ENCODE measurements around the gene CLDND2. TPM values are rescaled to one million over a fixed set of nuclear protein-coding genes. Genes with fewer than 3 reads are reported as not detected.

The CLDND2 gene
- total RNA-seq, 1 donor from 2014 or later: not detected

- Histone ChIP-seq H3K36me3 (ENCODE audit: control insufficient read depth, insufficient read depth, low read length) (no peaks in the 10 kb centered on the region), H3K27me3 (ENCODE audit: control insufficient read depth, insufficient read depth, low read length) (no peaks in the 10 kb centered on the region), H3K4me3 (ENCODE audit: low read depth, low read length) (no peak overlapping the region)
- FAIRE-seq: no peak
- no peak for DNase-seq (ENCODE audit: low read depth)
- TF ChIP-seq CTCF (IDR thresholded peaks at IDR 0.05; ENCODE audit: insufficient read depth, low read length, severe bottlenecking): no peak
Observed at GRCh38 chr19:51333836-51334460, 34.9 kb downstream of the CLDND2 start.

DNA sequence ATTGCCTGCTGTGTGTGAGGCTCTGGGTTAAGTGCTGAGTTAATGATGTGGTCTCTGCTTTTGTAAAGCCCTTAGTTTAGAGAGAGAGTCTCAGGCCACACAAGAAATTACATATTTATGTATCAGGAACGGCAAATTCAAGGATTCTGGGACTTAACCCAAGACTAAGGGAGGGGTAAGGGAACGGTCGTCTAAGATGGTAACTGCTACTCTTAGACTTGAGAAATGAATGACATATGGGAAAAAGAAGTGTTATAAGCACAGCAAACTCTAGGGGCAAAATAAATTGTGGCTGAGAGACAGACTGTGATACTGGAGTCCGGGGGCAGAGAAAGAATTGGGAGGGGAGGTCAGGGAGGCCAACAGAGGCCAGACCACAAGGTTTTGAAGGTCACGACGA lies 37.1 kb downstream of the CLDND2 start:
- Histone ChIP-seq H3K36me3 (ENCODE audit: control insufficient read depth, insufficient read depth, low read length) (no peaks in the 10 kb centered on the region), H3K27me3 (ENCODE audit: control insufficient read depth, insufficient read depth, low read length) (peaks cover 2% of the 10 kb centered on the region), H3K4me3 (ENCODE audit: low read depth, low read length) (no peak overlapping the region)
- FAIRE-seq (no peak), DNase-seq (ENCODE audit: low read depth) (no peak)
- no peak for TF ChIP-seq CTCF (IDR thresholded peaks at IDR 0.05; ENCODE audit: insufficient read depth, low read length, severe bottlenecking)

GRCh38 chr19:51331193-51331592 lies 37.6 kb downstream of the CLDND2 start:
- H3K36me3 ChIP-seq (ENCODE audit: control insufficient read depth, insufficient read depth, low read length): no peaks in the 10 kb centered on the region
- no peak for TF ChIP-seq CTCF (IDR thresholded peaks at IDR 0.05; ENCODE audit: insufficient read depth, low read length, severe bottlenecking)
- no peak overlapping the region for H3K4me3 ChIP-seq (ENCODE audit: low read depth, low read length)
- no peak for FAIRE-seq
- no peak for DNase-seq (ENCODE audit: low read depth)
- peaks cover 2% of the 10 kb centered on the region for H3K27me3 ChIP-seq (ENCODE audit: control insufficient read depth, insufficient read depth, low read length)

GRCh38 chr19:51330366-51330765 lies 38.4 kb downstream of the CLDND2 start:
- H3K36me3 ChIP-seq (ENCODE audit: control insufficient read depth, insufficient read depth, low read length): no peaks in the 10 kb centered on the region
- FAIRE-seq (no peak), DNase-seq (ENCODE audit: low read depth) (no peak)
- H3K27me3 ChIP-seq (ENCODE audit: control insufficient read depth, insufficient read depth, low read length): peaks cover 2% of the 10 kb centered on the region
- no peak overlapping the region for H3K4me3 ChIP-seq (ENCODE audit: low read depth, low read length)
- no peak for TF ChIP-seq CTCF (IDR thresholded peaks at IDR 0.05; ENCODE audit: insufficient read depth, low read length, severe bottlenecking)

DNA sequence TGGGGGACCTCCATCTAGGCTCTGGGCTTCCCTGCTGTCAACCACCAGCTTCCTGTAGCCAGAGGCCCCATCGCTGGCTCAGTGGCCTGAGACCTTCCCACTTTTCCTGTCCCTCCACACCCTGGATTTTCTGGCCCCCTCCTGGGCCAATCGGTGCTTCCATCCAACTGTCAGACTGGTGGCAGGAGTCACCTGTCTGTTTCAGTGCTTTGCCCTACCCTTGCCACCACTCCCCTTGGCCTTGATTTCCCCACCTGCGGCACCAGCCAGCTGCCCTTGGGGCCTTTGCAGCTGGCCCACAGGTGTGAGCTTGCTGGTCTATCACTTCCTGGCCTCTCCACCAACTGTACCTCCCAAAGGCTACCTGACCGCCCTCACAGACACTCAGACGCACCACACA lies 39.4 kb downstream of the CLDND2 start:
- Histone ChIP-seq H3K27me3 (ENCODE audit: control insufficient read depth, insufficient read depth, low read length) (peaks cover 2% of the 10 kb centered on the region), H3K36me3 (ENCODE audit: control insufficient read depth, insufficient read depth, low read length) (no peaks in the 10 kb centered on the region), H3K4me3 (ENCODE audit: low read depth, low read length) (no peak overlapping the region)
- no peak for FAIRE-seq
- TF ChIP-seq CTCF (IDR thresholded peaks at IDR 0.05; ENCODE audit: insufficient read depth, low read length, severe bottlenecking): no peak
- DNase-seq (ENCODE audit: low read depth): no peak
